AG09309 (cell line): ENCODE measurements around the gene RPS6KA2.

Experiments
- DNase-seq: peaks from one replicate; pipeline ENCODE4 v3.0.0-alpha.2; 2010; ENCODE audit warnings: low read depth
- H3K4me3 ChIP-seq: 2 replicates; pipeline ENCODE4 v1.5.1; 2011; ENCODE audit warnings: mild to moderate bottlenecking, low read depth, low read length, moderate library complexity; ENCODE audit not compliant: control insufficient read depth
- CTCF ChIP-seq: IDR thresholded peaks from 2 replicates; pipeline ENCODE4 v1.5.1; 2011; ENCODE audit warnings: mild to moderate bottlenecking, low read depth, low read length, inconsistent platforms; ENCODE audit not compliant: insufficient read depth, control insufficient read depth; ENCODE audit errors: missing control alignments

Gene RPS6KA2

DNA sequence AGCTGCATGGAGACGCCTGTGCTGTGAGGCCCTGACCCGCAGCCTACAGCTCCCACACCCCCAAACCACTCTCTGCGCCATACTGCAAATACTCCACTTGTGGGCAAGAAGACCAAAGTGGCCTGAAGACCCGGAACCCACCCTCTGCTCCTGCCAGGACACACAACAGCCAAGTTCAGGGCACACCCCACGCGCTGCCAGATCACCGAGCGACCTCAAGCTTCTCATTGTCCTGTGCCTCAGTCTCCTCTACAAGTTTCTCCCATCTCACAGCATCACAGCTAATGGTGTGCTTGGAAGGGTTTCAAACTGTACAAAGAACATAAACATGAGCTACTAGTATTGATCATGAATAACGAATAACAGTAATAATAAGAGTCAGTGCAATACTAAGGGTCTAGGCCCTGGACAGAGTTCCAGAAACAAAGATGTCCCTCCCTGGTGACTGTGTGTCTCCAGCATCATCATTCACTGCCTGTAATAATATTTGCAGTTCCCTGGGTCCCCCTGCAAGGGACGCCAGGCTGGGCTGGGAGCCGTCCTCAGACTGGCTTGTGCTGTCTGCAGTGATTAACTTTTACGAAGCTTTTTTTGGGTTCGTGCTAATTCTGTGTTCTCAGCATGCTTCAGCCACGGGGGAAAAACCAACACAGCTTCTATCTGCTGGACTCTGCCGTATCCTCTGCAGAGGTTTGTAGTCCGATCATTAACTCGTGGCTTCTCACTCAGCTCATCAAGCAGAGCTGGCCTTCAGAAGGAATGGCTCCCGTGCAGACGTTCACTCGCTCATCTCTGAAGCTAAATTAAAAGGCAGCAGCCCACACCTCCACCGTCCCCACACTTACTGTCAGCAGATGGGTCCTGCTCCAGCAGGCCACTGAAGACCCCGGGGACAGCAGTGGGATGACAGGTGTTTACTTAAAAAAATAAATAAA, 162.7 kb downstream of the RPS6KA2 start:
- no peak overlapping the region for H3K4me3 ChIP-seq
- no peak for DNase-seq

DNA sequence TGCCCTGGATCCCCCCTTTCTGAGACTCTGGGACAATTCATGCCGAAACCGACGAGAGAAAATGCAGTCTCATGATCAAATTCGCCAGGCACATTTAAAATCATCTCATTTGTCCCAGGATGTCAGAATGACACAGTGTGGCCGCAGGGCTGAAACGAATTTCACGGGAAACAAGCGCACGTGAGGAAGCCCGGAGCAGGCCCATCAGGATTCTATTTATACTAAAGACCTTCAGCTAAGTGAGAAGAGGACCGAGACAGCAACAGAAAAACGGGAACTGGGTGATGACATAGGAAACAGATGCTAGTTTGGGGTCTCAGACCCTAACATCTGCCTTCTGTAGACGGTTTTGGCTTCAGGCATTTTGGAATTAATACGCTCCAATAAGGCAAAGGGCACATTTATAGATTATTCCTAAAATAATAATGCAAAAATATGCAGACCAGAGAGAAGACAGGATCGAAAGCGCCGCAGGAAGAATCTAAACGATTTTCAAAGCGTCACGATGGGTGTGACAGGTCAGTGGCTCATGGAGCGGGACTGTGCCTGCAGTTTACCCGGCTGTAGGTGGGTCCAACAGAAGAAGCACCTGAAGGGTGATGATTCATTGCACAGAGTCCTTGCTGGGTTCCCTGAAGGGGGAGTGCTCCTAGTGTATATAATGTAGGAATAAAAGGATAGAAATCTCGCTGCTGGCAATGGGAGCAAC, 163.5 kb downstream of the RPS6KA2 start:
- no peak overlapping the region for H3K4me3 ChIP-seq
- no peak for DNase-seq
- no peak for TF ChIP-seq CTCF

More for the DNA sequence above, 162.7 kb downstream of the RPS6KA2 start:
- TF ChIP-seq CTCF, result no peak

DNA sequence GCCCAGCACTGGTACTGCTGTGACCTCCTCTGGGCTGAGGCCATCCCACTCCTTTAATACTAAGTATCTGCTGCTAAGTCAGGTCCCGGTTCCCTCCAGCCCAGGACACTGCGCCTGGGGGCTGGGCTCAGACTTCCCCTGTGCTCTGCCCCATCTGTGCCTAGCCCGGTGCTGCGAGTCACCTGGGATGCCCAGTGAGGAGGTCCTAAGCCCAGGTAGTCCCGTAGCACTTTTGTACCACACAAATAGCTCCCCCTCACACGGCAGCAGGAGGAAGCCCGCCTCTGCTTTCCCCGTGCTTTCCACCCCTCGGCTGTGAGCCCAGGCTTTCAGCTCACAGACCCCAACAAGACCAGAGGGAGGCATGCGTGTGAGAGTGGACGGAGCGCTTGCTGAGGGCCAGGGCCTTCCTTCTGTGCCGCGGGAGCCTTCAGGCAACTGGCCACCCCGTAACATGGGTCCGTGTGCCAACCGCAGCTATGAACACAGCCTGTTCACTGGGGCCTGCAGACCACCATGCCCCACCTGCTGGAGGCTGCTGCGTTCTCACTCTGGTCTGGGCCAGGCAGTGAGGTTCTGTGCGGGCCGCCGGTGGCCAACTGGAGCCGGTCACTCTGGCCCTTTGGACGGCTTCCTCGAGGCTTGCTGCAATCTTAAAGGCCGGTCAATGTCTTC, 164.5 kb downstream of the RPS6KA2 start:
- no peak for DNase-seq
- TF ChIP-seq CTCF, result no peak
- no peak overlapping the region for H3K4me3 ChIP-seq

DNA sequence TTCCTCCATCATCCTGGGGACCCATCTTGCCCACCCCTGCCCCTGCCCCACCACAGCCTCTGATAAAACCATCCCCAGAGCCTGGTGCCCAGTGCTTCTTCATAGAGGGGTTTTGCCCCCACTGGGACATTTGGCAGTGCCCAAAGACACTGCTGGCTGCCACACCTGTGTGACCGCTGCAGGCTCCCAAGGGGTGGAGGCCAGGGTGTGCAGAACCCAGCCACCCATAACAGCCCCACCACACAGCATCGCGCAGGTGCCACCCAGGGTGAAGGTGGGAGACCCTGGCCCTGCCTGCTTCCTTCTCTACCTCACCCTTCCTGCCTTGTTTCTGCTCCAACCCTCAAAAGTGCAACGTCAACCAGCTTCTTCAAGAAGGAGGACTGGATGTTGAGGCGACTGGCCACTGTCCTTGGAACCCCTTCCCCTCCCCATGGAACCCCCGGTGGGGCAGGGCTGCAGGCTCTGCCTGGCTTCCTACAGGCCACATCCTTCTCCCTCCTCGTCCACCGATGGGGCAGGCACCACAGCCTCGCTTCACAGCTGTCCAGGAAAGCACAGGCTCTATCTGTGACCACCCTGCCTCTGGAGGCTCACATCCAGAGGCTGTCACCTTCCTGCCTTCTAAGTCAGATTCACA, 165.1 kb downstream of the RPS6KA2 start:
- DNase-seq, result no peak
- no peak for TF ChIP-seq CTCF
- no peak overlapping the region for H3K4me3 ChIP-seq

DNA sequence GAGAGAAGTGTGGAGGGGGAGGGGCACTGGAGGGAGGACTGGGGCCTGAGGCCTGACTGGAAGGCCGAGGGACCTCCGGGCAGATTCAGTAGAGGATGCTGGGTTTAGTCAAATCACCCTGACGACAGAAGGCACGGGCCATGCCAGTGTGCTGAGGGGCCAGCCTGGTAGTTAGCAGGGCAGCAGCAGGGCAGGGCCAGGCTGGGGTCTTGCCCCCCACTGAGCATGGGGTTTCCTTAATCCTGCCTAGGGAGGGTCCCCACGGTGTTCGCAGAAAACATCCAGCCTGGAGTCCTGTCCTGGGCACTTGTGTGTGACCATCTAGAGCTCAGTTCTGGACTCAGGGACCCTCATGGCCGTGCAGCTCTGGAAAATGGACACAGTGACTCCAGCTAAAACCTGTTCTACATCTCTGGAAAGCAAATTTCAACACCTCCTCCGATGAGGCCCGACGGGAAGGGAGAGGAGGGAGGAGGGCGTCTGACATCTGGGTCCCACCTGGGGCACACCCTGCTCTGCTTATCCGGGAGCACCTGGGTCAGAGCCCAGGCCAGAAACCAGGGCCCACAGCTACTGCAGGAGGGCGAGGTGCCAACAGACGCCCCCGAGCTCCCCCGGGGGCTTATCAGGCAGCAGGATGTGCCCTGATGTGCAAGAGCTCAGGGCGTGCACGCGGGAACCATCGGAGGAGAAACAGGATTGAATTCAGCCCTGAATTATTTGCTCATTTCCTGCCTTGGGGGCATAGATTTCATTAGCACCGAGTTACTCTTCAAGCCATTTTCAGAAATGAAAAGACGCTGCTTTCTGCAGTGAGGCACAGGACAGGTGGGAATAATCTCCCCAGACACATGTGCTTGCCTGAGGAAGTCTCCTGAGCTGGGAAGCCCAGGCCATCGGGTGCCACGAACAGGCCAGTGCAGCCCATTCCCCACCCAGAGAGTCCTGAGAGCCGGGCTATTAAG, 166.3 kb downstream of the RPS6KA2 start:
- no peak overlapping the region for H3K4me3 ChIP-seq
- TF ChIP-seq CTCF, result no peak
- no peak for DNase-seq

GRCh38 chr6:166459906-166460305, 167.1 kb downstream of the RPS6KA2 start:
- no peak for DNase-seq
- TF ChIP-seq CTCF, result no peak
- no peak overlapping the region for H3K4me3 ChIP-seq
